Measurements from ENCODE around the gene MRPL17. TPM values are rescaled to one million over a fixed set of nuclear protein-coding genes. Genes with fewer than 3 reads are reported as not detected.

Gene MRPL17
- total and polyA plus RNA-seq, 9 of the 15 experiments (the other 6 are each of a cell fraction or from before 2014, with no cell fraction given), result 33.9 to 81.6 (median 43.9) TPM

- TF ChIP-seq AFF1 (IDR thresholded peaks at IDR 0.05; ENCODE audit: low read depth in 1 of 2, partially characterized antibody in 2 of 2) (peak in 1 of 2 experiments; percentile 21), HINFP (tag; conservative IDR thresholded peaks at IDR 0.05; ENCODE audit: low read depth) (0 out of 2 replicates have a peak, but pooled peaks have one; percentile 41), HMBOX1 (IDR thresholded peaks at IDR 0.05) (peak; percentile 60; the same call in 1 of the 2 replicates), SP2 (IDR thresholded peaks at IDR 0.05; ENCODE audit: extremely low read depth, low read depth, low read length, poor library complexity, severe bottlenecking) (no peak), ESRRA (IDR thresholded peaks at IDR 0.05; ENCODE audit: borderline replicate concordance, low read depth) (peak; percentile 18; the same call in 1 of the 2 replicates), NR4A1 (CRISPR knock-in tag; IDR thresholded peaks at IDR 0.05) (no peak), NR4A1 (tag; IDR thresholded peaks at IDR 0.05) (peak; percentile 78; the same call in 1 of the 2 replicates), PHF21A (IDR thresholded peaks at IDR 0.05; ENCODE audit: borderline replicate concordance, low read depth) (peak; percentile 67; the same call in 1 of the 2 replicates), HCFC1 (IDR thresholded peaks at IDR 0.05; ENCODE audit: low read depth, low read length) (no peak), BACH1 (tag; IDR thresholded peaks at IDR 0.05) (no peak), POU5F1 (IDR thresholded peaks at IDR 0.05; ENCODE audit: borderline replicate concordance, low read depth, low read length, partially characterized antibody) (no peak), TFAP4 (CRISPR knock-in tag; IDR thresholded peaks at IDR 0.05; ENCODE audit: borderline replicate concordance) (peak; percentile 67), ETS2 (tag; IDR thresholded peaks at IDR 0.05; ENCODE audit: borderline replicate concordance, poor library complexity, severe bottlenecking) (no peak), MYC (IDR thresholded peaks at IDR 0.05; ENCODE audit: low read depth, low read length) (no peak), MYC (CRISPR knock-in tag; IDR thresholded peaks at IDR 0.05; ENCODE audit: borderline replicate concordance, low read depth) (peak; percentile 63; the same call in 1 of the 2 replicates), ETV1 (tag; conservative IDR thresholded peaks at IDR 0.05; ENCODE audit: low read depth) (peak; percentile 83), ARID1B (IDR thresholded peaks at IDR 0.05) (peak; percentile 82), JUNB (CRISPR knock-in tag; conservative IDR thresholded peaks at IDR 0.05) (no peak), NFYB (IDR thresholded peaks at IDR 0.05; ENCODE audit: extremely low read depth, insufficient read length) (peak; percentile 30)
Measured at GRCh38 chr11:6693342-6694228, 10.4 kb upstream of the MRPL17 start (continued).

All from K562 (cell line).